Measurements from ENCODE around the gene GJB1. TPM values are rescaled to one million over a fixed set of nuclear protein-coding genes. Genes with fewer than 3 reads are reported as not detected.

The GJB1 gene
- total RNA-seq, 6 donors from 2014 or later = 1.4 to 4.0 (median 2.7) TPM; not detected in 3

DNA sequence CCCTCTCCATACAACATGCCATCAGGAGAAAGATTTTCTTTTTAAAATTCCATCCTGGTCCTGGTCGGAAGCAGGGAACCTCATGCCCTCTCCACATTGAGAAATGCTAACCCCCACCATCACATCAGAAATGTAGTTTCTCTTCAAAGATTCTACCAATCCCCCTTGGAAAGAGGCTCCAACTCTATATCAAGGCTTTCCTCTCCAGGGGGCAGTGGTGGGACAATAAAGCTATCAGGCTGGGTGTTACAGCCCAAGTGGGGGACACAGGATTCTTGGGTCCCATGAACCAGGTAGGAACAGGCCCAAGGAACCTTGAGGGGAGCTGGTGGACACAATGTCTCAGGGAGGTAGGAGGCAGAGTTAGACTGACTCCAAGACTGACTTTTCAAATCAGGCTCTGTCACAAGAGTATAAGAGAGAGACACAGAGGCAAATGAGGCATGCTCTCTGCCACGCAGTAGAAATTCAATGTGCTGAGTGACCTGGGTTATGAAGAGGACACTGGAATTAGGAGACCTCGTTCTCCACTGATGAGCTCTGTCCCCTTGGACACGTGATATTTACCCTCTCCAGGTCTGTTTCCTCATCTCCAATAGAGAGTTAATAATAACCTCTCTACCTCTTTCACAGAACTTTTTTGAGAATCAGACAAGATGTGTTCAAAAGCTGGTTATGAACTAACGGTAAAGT, 4.5 kb downstream of the GJB1 start:
- WGBS, 2 donors = 61 to 81% methylated on average over 5 of the region's 5 CpGs
- Histone ChIP-seq H3K4me1 (no peaks in the 10 kb centered on the region), H3K27me3 (no peaks in the 10 kb centered on the region), H3K9me3 (no peaks in the 10 kb centered on the region), H3K4me3 (no peak overlapping the region), H3K36me3 (no peaks in the 10 kb centered on the region), H3K27ac (no peak overlapping the region)
- DNase-seq (no peak), ATAC-seq (ENCODE audit: low FRiP score in 2 of 2) (no peak)
- TF ChIP-seq EP300 (IDR thresholded peaks at IDR 0.05) = no peak
- no peak for TF ChIP-seq POLR2A (IDR thresholded peaks at IDR 0.05)
- no peak for TF ChIP-seq POLR2AphosphoS5 (IDR thresholded peaks at IDR 0.05)
- TF ChIP-seq, protein P1, sequence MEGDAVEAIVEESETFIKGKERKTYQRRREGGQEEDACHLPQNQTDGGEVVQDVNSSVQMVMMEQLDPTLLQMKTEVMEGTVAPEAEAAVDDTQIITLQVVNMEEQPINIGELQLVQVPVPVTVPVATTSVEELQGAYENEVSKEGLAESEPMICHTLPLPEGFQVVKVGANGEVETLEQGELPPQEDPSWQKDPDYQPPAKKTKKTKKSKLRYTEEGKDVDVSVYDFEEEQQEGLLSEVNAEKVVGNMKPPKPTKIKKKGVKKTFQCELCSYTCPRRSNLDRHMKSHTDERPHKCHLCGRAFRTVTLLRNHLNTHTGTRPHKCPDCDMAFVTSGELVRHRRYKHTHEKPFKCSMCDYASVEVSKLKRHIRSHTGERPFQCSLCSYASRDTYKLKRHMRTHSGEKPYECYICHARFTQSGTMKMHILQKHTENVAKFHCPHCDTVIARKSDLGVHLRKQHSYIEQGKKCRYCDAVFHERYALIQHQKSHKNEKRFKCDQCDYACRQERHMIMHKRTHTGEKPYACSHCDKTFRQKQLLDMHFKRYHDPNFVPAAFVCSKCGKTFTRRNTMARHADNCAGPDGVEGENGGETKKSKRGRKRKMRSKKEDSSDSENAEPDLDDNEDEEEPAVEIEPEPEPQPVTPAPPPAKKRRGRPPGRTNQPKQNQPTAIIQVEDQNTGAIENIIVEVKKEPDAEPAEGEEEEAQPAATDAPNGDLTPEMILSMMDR (IDR thresholded peaks at IDR 0.05) = no peak

DNA sequence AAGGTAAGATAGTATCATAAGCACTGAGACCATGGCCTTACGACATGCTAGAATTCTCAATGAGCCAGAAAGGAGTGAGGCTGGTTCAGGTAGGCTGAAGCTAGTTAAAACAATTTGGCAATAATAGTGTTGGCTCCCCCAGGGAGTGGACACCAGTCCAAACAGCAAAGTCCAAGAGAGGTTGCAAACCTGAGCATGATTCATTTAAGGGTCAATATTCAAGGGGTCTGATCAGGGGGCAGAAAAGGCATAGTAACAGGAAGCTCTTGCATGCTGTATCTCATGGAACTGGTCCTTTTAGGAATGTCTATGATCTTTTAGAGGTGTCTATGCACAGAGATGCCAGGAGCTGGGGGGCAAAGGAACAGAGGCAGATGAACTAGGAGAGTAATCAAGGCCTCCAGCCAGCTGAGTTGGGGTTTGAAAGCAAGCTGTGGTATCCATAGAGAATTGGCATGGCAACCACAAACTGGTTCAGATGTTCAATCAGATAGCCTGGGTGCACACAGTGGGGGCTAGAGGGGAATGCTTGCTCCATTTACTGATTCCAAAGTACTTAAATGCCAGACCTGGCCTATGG, 5.1 kb downstream of the GJB1 start:
- no peak overlapping the region for H3K27ac ChIP-seq
- ATAC-seq (ENCODE audit: low FRiP score in 2 of 2) = no peak

GRCh38 chrX:71235482-71235881, 12.5 kb downstream of the GJB1 start:
- Histone ChIP-seq H3K4me1 (no peaks in the 10 kb centered on the region), H3K27me3 (no peaks in the 10 kb centered on the region), H3K9me3 (no peaks in the 10 kb centered on the region), H3K36me3 (peaks cover 0 to 3% (median 0%) of the 10 kb centered on the region in 4 donors), H3K4me3 (no peak overlapping the region), H3K27ac (no peak overlapping the region)
- 76 to 80% methylated on average over 3 of the region's 3 CpGs for WGBS, 2 donors
- no peak for TF ChIP-seq POLR2AphosphoS5 (IDR thresholded peaks at IDR 0.05)
- TF ChIP-seq EP300 (IDR thresholded peaks at IDR 0.05) = no peak
- TF ChIP-seq POLR2A (IDR thresholded peaks at IDR 0.05) = no peak
- TF ChIP-seq, protein P1 (IDR thresholded peaks at IDR 0.05) = no peak
- no peak for ATAC-seq (ENCODE audit: low FRiP score in 2 of 2)
- no peak for DNase-seq

More for the DNA sequence above, 5.1 kb downstream of the GJB1 start:
- whole genome bisulfite sequencing, 2 donors = 91 to 100% methylated on average over 1 of the region's 1 CpG
- no peak for TF ChIP-seq POLR2AphosphoS5 (IDR thresholded peaks at IDR 0.05)
- no peak for TF ChIP-seq EP300 (IDR thresholded peaks at IDR 0.05)
- TF ChIP-seq POLR2A (IDR thresholded peaks at IDR 0.05) = no peak
- TF ChIP-seq, protein P1 (IDR thresholded peaks at IDR 0.05) = no peak
- Histone ChIP-seq H3K4me3 (no peak overlapping the region), H3K9me3 (no peaks in the 10 kb centered on the region), H3K27me3 (no peaks in the 10 kb centered on the region), H3K4me1 (no peaks in the 10 kb centered on the region), H3K36me3 (no peaks in the 10 kb centered on the region)
- no peak for DNase-seq

DNA sequence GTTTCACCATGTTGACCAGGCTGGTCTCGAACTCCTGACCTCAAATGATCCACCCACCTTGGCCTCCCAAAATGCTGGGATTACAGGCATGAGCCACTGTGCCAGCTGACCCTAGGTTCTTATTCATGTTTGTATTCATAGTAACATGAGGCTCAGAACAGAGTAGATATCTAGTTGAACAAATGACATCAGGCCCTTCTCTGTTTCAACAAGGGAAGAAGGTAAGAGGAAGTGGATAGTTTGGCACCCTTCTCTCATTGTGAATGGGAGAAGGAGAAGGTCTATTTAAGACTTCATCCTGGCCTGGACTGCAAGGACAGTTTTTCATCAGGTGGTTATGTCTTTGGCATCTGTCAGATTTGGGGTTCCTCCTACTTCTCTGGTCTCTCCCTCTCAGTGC, 13.8 kb downstream of the GJB1 start:
- no peaks in the 10 kb centered on the region for H3K27me3 ChIP-seq
- TF ChIP-seq, protein P1 (IDR thresholded peaks at IDR 0.05) = no peak
- TF ChIP-seq POLR2A (IDR thresholded peaks at IDR 0.05) = no peak
- TF ChIP-seq EP300 (IDR thresholded peaks at IDR 0.05) = no peak
- no peak for TF ChIP-seq POLR2AphosphoS5 (IDR thresholded peaks at IDR 0.05)
- no peaks in the 10 kb centered on the region for H3K4me1 ChIP-seq
- DNase-seq (no peak), ATAC-seq (ENCODE audit: low FRiP score in 2 of 2) (no peak)
- no peaks in the 10 kb centered on the region for H3K9me3 ChIP-seq
- H3K4me3 ChIP-seq = no peak overlapping the region
- H3K36me3 ChIP-seq = peaks cover 0 to 15% (median 4%) of the 10 kb centered on the region in 4 donors
- 78% methylated on average over 1 of the region's 1 CpG; no CpG with 5 or more reads in 1 of the 2 donors for WGBS, 2 donors
- H3K27ac ChIP-seq = no peak overlapping the region

All from upper lobe of left lung (tissue), 6 donors.